Activated naive CD4-positive, alpha-beta T cell treated with anti-CD3 and anti-CD28 coated beads, Interleukin-2, amount 50 U/mL, for 16 hours (primary cell): ENCODE measurements around the gene CCNT1.
A peak's percentile ranks its signal among the peaks of the same experiment; 100 is the strongest.
"Not testable (repeated sequence)": the region's sequence is repeated elsewhere in the genome, so short reads cannot be mapped to it uniquely, and the experiment has no call there.

Source experiments
- DNase-seq: peaks from one replicate; pipeline ENCODE4 v3.0.0-alpha.2; 2020

Gene CCNT1

DNA sequence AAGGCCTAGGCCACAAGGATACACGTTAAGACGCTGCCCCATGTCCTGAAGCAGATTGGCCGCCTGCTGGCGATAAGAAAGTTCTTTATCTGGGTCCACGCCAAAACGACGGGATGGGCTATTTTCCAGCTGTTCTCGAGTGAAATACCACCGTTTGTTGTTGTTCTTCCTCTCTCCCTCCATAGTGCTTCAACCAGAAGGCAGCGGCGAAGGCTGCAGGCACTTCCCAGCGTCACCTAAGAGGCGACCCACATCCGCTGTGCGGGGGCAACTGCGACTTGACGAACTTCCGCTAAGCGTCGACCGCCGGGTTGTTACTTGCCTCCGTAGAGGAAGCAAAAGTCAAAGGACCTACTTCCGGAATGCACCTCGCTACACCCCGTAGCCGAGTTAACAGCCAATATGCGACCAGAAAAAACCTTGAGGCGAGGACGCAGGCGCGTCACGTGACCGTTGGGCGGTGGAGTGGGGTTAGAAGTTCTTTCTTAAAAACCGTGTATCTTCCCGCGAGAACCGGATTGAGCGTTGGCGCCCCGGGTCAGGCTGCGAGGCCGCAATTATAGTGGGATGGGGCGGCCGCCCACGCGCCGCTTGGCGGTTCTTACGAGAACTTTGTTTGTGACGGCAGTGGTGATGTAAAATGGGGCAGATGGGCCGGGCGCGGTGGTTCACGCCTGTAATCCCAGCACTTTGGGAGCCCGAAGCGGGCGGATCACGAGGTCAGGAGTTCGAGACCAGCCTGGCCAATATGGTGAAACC is at the start of gene CCNT1:
CCNT1 (minus strand) TSS at position 215 of the 759 bp plus-strand sequence; CDS start at position 183, 32 bp downstream.
- DNase-seq: peak; percentile 99

DNA sequence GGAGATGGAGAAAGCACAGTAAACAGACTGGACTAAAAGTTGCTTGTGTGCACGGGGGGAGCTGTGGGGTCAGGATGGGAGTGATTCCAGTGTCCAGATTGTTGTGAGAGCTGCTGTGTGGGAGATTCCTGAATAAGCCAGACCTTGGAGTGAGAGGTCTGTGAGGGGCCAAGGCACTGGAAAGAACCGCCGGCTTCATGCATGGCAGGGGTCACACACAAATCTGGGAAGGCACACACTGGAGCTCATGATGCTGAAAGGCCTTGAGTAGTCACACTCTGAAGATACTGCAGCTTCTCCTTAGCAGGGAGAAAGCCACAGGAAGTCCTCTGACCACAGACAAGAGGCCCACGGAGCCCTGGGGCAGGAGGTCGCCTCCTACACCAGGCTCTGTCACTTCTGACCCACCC is 49.3 kb upstream of the CCNT1 start:
- DNase-seq: no peak

GRCh38 chr12:48764521-48764920 is 48.0 kb upstream of the CCNT1 start:
- DNase-seq: no peak

- DNase-seq: no peak
These were observed 42.2 kb upstream of the CCNT1 start for GRCh38 chr12:48758737-48759136.

- DNase-seq: no peak
These were observed 41.7 kb upstream of the CCNT1 start for GRCh38 chr12:48758186-48758585.

- DNase-seq: no peak
These were observed 34.4 kb upstream of the CCNT1 start for GRCh38 chr12:48750769-48751356.

- no peak for DNase-seq
These were observed 33.7 kb upstream of the CCNT1 start for GRCh38 chr12:48750215-48750614.

DNA sequence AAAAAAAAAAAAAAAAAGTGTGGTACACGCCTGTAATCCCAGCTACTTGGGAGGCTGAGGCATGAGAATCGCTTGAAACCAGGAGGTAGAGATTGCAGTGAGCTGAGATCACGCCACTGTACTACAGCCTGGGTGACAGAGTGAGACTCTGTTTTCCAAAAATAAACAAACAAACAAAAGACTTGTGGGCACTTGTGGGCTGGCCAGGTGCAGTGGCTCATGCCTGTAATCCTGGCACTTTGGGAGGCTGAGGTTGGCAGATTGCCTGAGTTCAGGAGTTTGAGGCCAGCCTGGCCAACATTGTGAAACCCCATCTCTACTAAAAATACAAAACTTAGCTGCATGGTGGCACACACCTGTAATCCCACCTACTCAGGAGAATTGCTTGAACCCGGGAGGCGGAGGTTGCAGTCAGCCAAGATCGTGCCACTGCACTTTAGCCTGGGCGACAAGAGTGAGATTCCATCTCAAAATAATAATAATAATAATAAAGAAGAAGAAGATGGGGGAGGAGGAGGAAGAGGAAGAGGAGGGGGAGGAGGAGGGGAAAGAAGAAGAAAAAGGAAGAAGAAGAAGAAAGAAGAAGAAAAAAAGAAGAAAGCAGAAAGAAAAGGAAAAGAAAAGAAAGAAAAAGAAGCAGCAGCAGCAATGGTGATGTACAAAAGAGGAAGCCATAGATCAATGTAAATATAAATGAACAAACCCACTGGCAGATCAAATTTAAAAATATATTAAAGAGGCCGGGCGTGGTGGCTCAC is 27.9 kb upstream of the CCNT1 start:
- DNase-seq: no peak

GRCh38 chr12:48739618-48740269 is 23.2 kb upstream of the CCNT1 start:
- no peak for DNase-seq

GRCh38 chr12:48736456-48736855 is 19.9 kb upstream of the CCNT1 start:
- DNase-seq: no peak

DNA sequence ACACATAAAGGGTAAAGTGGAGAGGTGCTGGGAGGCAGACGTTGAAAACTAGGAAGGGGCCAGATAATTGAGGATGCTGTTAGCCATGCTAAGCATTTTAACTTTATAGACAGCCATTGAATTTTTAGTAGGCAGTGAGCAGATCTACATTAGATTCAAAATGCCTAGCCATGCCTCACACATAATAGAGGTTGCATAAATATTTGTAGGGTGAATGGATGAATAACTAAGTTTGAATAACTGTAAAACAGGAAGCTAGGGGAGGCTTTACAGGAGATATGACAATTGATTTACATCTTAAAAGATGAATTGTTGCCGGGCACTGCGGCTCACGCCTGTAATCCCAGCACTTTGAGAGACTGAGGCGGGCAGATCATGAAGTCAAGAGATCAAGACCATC is 12.3 kb upstream of the CCNT1 start:
- no peak for DNase-seq

GRCh38 chr12:48720737-48721136 is 4.2 kb upstream of the CCNT1 start:
- not testable (repeated sequence) for DNase-seq

- not testable (repeated sequence) for DNase-seq
These were observed 3.7 kb upstream of the CCNT1 start for GRCh38 chr12:48720171-48720570.

GRCh38 chr12:48719002-48719401 is 2.5 kb upstream of the CCNT1 start:
- not testable (repeated sequence) for DNase-seq

DNA sequence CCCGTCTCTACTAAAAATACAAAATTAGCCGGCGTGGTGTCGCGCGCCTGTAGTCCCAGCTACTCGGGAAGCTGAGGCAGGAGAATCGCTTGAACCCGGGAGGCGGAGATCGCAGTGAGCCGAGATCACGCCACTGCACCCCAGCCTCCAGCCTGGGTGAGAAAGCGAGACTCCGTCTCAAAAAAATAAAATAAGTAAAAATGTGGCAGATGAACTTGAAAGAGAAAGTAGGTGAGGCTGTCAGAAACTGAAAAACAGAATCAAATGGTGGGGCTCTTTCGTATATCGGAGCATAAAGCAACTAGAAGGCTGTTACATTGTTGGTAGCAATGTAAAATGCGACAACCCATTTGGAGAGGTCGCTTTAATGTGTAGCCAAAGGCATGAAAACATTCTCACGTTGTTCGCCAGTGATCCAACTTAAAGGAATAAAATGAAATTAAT is 767 bp upstream of the CCNT1 start:
- DNase-seq: no peak

DNA sequence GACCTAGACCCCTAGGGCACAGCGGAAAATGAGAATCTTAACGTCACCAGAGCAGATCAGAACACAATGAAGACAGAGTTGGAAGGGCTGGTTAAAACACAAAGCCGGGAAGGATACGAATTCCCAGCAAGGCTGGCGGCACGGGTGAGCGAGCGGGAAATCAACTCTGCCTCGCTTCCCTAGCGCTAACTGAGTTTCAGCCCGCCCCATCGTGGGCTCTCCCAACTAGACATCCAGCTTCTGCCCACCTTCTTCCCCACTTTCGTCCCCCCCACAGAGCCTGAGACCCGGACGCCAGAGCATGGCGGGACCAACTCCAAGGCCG is 377 bp downstream of the CCNT1 start:
- DNase-seq: no peak

DNA sequence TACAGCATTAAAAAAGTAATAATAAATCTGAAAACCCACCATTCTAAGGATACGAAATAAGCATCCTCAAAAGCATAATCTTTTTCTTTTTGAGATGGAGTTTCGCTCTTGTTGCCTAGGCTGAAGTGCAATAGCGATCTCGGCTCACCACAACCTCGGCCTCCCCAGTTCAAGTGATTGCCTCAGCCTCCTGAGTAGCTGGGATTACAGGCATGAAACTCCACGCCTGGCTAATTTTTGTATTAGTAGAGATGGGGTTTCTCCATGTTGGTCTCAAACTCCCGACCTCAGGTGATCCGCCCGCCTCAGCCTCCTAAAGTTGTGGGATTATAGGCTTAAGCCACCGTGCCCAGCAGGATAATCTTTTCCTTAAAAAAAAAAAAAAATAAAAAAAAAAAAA is 4.3 kb downstream of the CCNT1 start:
- DNase-seq: no peak

DNA sequence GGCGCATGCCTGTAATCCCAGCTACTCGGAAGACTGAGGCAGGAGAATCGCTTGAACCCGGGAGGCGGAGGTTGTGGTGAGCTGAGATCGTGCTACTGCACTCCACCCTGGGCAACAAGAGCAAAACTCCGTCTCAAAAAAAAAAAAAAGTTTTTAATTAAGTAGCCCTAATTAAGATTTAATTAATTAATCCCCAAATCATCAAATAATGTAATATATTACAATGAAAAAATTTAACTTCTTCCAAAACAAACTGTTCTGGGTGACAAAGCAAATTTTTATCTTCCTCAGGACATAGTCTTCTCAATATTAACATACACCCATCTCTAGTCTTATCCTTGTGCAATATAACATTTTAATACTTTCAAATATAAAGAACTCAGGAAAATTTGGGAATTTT is 17.7 kb downstream of the CCNT1 start:
- DNase-seq: not testable (repeated sequence)

DNA sequence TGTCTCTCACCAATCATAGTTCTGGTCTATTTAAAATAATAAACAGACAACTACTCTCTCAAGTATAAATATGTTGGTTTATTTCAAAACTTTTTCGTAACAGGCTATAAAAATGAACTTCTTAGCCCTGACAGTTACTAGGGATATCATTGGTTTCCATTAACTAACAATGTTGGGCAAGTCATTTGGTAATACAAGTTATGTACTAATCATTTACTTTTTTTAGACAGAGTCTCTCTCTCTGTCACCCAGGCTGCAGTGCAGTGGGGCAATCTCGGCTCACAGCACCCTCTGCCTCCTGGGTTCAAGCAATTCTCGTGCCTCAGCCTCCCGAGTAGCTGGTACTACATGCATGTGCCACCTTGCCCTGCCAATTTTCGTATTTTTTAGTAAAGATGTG is 19.9 kb downstream of the CCNT1 start:
- no peak for DNase-seq

GRCh38 chr12:48695859-48696258 is 20.6 kb downstream of the CCNT1 start:
- DNase-seq: no peak

GRCh38 chr12:48694038-48694437 is 22.5 kb downstream of the CCNT1 start:
- DNase-seq: no peak

GRCh38 chr12:48693572-48693971 is 22.9 kb downstream of the CCNT1 start:
- DNase-seq: no peak

- no peak for DNase-seq
These were observed 24.6 kb downstream of the CCNT1 start for GRCh38 chr12:48691826-48692487.
